ENCODE measurements around the gene SLC25A22. TPM values are rescaled to one million over a fixed set of nuclear protein-coding genes. Genes with fewer than 3 reads are reported as not detected.

SLC25A22 gene
- polyA plus RNA-seq, 1 of the 3 experiments (the other 2 are of a cell fraction) = 50.9 TPM

DNA sequence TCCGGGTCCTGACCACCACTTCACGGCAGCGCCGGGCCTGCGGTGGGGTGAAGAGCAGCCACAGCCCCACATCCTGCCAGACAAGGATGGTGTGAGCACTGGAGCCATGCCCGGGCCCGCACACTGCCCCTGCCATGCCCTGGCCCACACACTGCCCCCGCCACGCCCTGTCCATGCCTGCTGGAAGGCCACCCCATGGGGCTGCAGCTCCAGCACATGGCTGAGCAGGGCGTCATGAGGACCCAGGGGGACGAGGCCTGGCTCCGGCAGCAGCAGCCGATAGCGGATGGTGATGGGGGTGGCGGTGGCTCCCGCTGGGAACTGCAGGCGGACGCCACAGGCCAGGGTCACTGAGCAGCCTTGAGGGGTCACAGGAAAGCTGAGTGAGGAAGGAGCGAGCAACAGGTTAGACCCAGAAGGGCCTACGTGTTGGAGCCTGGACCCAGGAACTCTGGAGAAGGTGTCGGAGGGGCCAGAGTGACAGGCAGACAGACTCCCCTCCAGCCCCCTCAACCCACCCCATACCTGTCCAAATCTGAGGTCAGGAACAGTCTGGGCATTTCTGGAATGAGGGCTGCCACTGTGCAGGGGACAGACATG lies 4.0 kb upstream of the SLC25A22 start:
- Histone ChIP-seq H4K20me1 (ENCODE audit: insufficient read depth) (no peaks in the 10 kb centered on the region), H3K9ac (no peak overlapping the region), H2AFZ (ENCODE audit: low read depth) (no peak overlapping the region), H3K36me3 (replicated peaks in 1 of 2; ENCODE audit: control insufficient read depth in 1 of 2, insufficient read depth in 2 of 2, low read length in 1 of 2) (peaks cover 0 to 38% of the 10 kb centered on the region in 2 experiments), H3K4me3 (ENCODE audit: low read depth in 2 of 2, low read length in 1 of 2) (no peak overlapping the region), H3K4me2 (no peak overlapping the region), H3K27me3 (ENCODE audit: insufficient read depth) (no peaks in the 10 kb centered on the region), H3K9me3 (no peaks in the 10 kb centered on the region), H3K27ac (ENCODE audit: low read depth in 2 of 2, low read length in 1 of 2) (no peak overlapping the region), H3F3A (replicated peaks; ENCODE audit: insufficient read depth) (peaks cover 14% of the 10 kb centered on the region), H3K79me2 (ENCODE audit: insufficient read depth) (peaks cover 32% of the 10 kb centered on the region; the same call in 1 of the 2 replicates), H3K4me1 (ENCODE audit: control insufficient read depth in 1 of 2, insufficient read depth in 2 of 2, low read depth in 1 of 2, low read length in 1 of 2) (peaks cover 6 to 18% of the 10 kb centered on the region in 2 experiments; a peak in 2 of 4 replicates), H3K9me2 (no peaks in the 10 kb centered on the region)
- TF ChIP-seq, protein P1, sequence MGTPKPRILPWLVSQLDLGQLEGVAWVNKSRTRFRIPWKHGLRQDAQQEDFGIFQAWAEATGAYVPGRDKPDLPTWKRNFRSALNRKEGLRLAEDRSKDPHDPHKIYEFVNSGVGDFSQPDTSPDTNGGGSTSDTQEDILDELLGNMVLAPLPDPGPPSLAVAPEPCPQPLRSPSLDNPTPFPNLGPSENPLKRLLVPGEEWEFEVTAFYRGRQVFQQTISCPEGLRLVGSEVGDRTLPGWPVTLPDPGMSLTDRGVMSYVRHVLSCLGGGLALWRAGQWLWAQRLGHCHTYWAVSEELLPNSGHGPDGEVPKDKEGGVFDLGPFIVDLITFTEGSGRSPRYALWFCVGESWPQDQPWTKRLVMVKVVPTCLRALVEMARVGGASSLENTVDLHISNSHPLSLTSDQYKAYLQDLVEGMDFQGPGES (IDR thresholded peaks at IDR 0.05; ENCODE audit: low read depth, low read length) = no peak
- TF ChIP-seq GATA2 (CRISPR knock-in tag; IDR thresholded peaks at IDR 0.05) (no peak), FOXJ3 (CRISPR knock-in tag; IDR thresholded peaks at IDR 0.05) (no peak), YY1 (IDR thresholded peaks at IDR 0.05; ENCODE audit: low read depth) (no peak), TCF12 (IDR thresholded peaks at IDR 0.05) (no peak), GABPA (IDR thresholded peaks at IDR 0.05; ENCODE audit: low read depth) (no peak), SMC3 (IDR thresholded peaks at IDR 0.05; ENCODE audit: low read depth, low read length) (no peak), RAD21 (IDR thresholded peaks at IDR 0.05; ENCODE audit: low read length) (no peak), TAF1 (IDR thresholded peaks at IDR 0.05; ENCODE audit: borderline replicate concordance, low read depth, low read length) (no peak), POLR2AphosphoS5 (IDR thresholded peaks at IDR 0.05; ENCODE audit: low read depth, low read length) (no peak), CHD2 (IDR thresholded peaks at IDR 0.05; ENCODE audit: low read length, partially characterized antibody) (no peak)
- TF ChIP-seq, protein P2, sequence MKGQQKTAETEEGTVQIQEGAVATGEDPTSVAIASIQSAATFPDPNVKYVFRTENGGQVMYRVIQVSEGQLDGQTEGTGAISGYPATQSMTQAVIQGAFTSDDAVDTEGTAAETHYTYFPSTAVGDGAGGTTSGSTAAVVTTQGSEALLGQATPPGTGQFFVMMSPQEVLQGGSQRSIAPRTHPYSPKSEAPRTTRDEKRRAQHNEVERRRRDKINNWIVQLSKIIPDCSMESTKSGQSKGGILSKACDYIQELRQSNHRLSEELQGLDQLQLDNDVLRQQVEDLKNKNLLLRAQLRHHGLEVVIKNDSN (IDR thresholded peaks at IDR 0.05; ENCODE audit: borderline replicate concordance, low read depth) = no peak
- CTCF ChIA-PET = interaction anchor here (2.9 kb wide), 1 partner anchor 19 kb away, joined by 13 read pairs; no protein-coding TSS in a partner anchor
- DNase-seq = no peak
- POLR2A ChIA-PET = no interaction called here
- 97% methylated on average over 12 of the region's 21 CpGs for WGBS (ENCODE audit: low lambda C conversion rate)

DNA sequence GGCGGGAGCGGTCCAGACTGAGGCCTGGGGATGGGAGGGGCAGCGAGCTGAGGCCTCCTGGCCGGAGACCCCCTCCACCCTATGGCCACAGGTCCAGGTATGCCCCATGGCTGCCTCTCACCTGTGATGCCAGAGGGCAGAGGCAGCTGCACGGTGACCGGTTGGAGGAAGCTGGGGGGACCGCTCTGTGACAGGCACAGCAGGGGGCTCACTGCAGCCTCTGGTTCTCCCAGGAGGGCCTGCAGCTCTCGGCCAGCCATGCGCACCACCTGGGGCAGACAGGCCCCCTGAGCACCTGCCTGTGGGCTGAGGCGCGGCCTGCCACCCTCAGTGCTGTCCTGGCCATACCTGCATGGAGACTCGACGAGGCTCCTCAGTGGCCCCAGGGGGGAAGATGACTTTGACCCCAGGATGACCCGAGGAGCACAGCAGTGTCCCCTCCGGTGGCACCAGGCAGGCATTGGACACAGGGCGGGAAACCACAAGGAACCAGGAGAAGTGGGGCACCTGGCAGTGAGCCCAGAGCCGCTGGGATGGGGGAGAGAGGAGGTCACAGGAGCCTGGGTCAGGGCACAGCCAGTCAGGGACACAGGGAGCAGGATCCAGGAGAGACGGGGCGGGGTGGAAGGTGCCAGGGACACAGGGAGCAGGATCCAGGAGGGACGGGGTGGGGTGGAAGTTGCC lies 3.2 kb upstream of the SLC25A22 start:
- no peaks in the 10 kb centered on the region for H3K9me3 ChIP-seq
- no peak overlapping the region for H3K27ac ChIP-seq (ENCODE audit: low read depth in 2 of 2, low read length in 1 of 2)
- no peak overlapping the region for H2AFZ ChIP-seq (ENCODE audit: low read depth)
- H3K4me3 ChIP-seq (ENCODE audit: low read depth in 2 of 2, low read length in 1 of 2) = no peak overlapping the region
- WGBS (ENCODE audit: low lambda C conversion rate) = 95% methylated on average over 11 of the region's 20 CpGs
- peaks cover 32% of the 10 kb centered on the region for H3K79me2 ChIP-seq (ENCODE audit: insufficient read depth)
- H3K4me1 ChIP-seq (ENCODE audit: control insufficient read depth in 1 of 2, insufficient read depth in 2 of 2, low read depth in 1 of 2, low read length in 1 of 2) = peaks cover 14 to 27% of the 10 kb centered on the region in 2 experiments; a peak in 2 of 4 replicates
- CTCF ChIA-PET = interaction anchor here (1.1 kb wide), 1 partner anchor 18 kb away, joined by 6 read pairs; no protein-coding TSS in a partner anchor
- H3K4me2 ChIP-seq = no peak overlapping the region
- H3F3A ChIP-seq (replicated peaks; ENCODE audit: insufficient read depth) = peaks cover 22% of the 10 kb centered on the region
- no peak for DNase-seq
- H3K9ac ChIP-seq = no peak overlapping the region
- H3K36me3 ChIP-seq (replicated peaks in 1 of 2; ENCODE audit: control insufficient read depth in 1 of 2, insufficient read depth in 2 of 2, low read length in 1 of 2) = peaks cover 0 to 38% of the 10 kb centered on the region in 2 experiments
- POLR2A ChIA-PET = no interaction called here
- no peaks in the 10 kb centered on the region for H3K9me2 ChIP-seq
- H4K20me1 ChIP-seq (ENCODE audit: insufficient read depth) = no peaks in the 10 kb centered on the region
- no peaks in the 10 kb centered on the region for H3K27me3 ChIP-seq (ENCODE audit: insufficient read depth)
- no peak for TF ChIP-seq FOXJ3 (CRISPR knock-in tag; IDR thresholded peaks at IDR 0.05)
- no peak for TF ChIP-seq SIN3A (IDR thresholded peaks at IDR 0.05; ENCODE audit: borderline replicate concordance, low read depth, low read length)
- no peak for TF ChIP-seq TEAD4 (IDR thresholded peaks at IDR 0.05; ENCODE audit: borderline replicate concordance, insufficient read depth)
- TF ChIP-seq EP300 (IDR thresholded peaks at IDR 0.05; ENCODE audit: borderline replicate concordance in 1 of 2, low read depth in 1 of 2, low read length in 1 of 2) = no peak
- no peak for TF ChIP-seq GABPA (IDR thresholded peaks at IDR 0.05; ENCODE audit: low read depth)
- no peak for TF ChIP-seq NRF1 (IDR thresholded peaks at IDR 0.05; ENCODE audit: low read depth, low read length)
- TF ChIP-seq, protein P3, sequence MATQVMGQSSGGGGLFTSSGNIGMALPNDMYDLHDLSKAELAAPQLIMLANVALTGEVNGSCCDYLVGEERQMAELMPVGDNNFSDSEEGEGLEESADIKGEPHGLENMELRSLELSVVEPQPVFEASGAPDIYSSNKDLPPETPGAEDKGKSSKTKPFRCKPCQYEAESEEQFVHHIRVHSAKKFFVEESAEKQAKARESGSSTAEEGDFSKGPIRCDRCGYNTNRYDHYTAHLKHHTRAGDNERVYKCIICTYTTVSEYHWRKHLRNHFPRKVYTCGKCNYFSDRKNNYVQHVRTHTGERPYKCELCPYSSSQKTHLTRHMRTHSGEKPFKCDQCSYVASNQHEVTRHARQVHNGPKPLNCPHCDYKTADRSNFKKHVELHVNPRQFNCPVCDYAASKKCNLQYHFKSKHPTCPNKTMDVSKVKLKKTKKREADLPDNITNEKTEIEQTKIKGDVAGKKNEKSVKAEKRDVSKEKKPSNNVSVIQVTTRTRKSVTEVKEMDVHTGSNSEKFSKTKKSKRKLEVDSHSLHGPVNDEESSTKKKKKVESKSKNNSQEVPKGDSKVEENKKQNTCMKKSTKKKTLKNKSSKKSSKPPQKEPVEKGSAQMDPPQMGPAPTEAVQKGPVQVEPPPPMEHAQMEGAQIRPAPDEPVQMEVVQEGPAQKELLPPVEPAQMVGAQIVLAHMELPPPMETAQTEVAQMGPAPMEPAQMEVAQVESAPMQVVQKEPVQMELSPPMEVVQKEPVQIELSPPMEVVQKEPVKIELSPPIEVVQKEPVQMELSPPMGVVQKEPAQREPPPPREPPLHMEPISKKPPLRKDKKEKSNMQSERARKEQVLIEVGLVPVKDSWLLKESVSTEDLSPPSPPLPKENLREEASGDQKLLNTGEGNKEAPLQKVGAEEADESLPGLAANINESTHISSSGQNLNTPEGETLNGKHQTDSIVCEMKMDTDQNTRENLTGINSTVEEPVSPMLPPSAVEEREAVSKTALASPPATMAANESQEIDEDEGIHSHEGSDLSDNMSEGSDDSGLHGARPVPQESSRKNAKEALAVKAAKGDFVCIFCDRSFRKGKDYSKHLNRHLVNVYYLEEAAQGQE (IDR thresholded peaks at IDR 0.05; ENCODE audit: low read depth, low read length) = no peak
- no peak for TF ChIP-seq RFX5 (IDR thresholded peaks at IDR 0.05; ENCODE audit: low read length)
- no peak for TF ChIP-seq YY1 (IDR thresholded peaks at IDR 0.05; ENCODE audit: low read depth)
- no peak for TF ChIP-seq JUND (IDR thresholded peaks at IDR 0.05)
- TF ChIP-seq TCF12 (IDR thresholded peaks at IDR 0.05) = no peak
- TF ChIP-seq, protein P4, sequence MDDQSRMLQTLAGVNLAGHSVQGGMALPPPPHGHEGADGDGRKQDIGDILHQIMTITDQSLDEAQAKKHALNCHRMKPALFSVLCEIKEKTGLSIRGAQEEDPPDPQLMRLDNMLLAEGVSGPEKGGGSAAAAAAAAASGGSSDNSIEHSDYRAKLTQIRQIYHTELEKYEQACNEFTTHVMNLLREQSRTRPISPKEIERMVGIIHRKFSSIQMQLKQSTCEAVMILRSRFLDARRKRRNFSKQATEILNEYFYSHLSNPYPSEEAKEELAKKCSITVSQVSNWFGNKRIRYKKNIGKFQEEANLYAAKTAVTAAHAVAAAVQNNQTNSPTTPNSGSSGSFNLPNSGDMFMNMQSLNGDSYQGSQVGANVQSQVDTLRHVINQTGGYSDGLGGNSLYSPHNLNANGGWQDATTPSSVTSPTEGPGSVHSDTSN (IDR thresholded peaks at IDR 0.05) = no peak
- TF ChIP-seq RXRA (IDR thresholded peaks at IDR 0.05; ENCODE audit: borderline replicate concordance, low read depth) = no peak
